ENCODE data around the gene NUMB.

NUMB gene

GRCh38 chr14:73311708-73312030 lies 146.7 kb downstream of the NUMB start:
- TF ChIP-seq POLR2AphosphoS5 (IDR thresholded peaks at IDR 0.05; ENCODE audit: low read depth, low read length) (no peak), TAF1 (IDR thresholded peaks at IDR 0.05; ENCODE audit: borderline replicate concordance, insufficient read depth, low read length) (no peak), FOXP2 (optimal IDR thresholded peaks at IDR 0.05; ENCODE audit: borderline replicate concordance, extremely low read depth, extremely low read length, insufficient read depth) (no peak), REST (IDR thresholded peaks at IDR 0.05; ENCODE audit: insufficient read depth in 1 of 2, low read depth in 2 of 2, low read length in 2 of 2) (no peak), SIN3A (IDR thresholded peaks at IDR 0.05; ENCODE audit: borderline replicate concordance, insufficient read depth, low read length) (no peak)

GRCh38 chr14:73307261-73307660 lies 151.1 kb downstream of the NUMB start:
- TF ChIP-seq POLR2AphosphoS5 (IDR thresholded peaks at IDR 0.05; ENCODE audit: low read depth, low read length) (no peak), FOXP2 (optimal IDR thresholded peaks at IDR 0.05; ENCODE audit: borderline replicate concordance, extremely low read depth, extremely low read length, insufficient read depth) (no peak), TAF1 (IDR thresholded peaks at IDR 0.05; ENCODE audit: borderline replicate concordance, insufficient read depth, low read length) (no peak)

GRCh38 chr14:73305499-73305898 lies 152.8 kb downstream of the NUMB start:
- TF ChIP-seq TAF1 (IDR thresholded peaks at IDR 0.05; ENCODE audit: borderline replicate concordance, insufficient read depth, low read length) (no peak), FOXP2 (optimal IDR thresholded peaks at IDR 0.05; ENCODE audit: borderline replicate concordance, extremely low read depth, extremely low read length, insufficient read depth) (no peak), SIN3A (IDR thresholded peaks at IDR 0.05; ENCODE audit: borderline replicate concordance, insufficient read depth, low read length) (no peak), POLR2AphosphoS5 (IDR thresholded peaks at IDR 0.05; ENCODE audit: low read depth, low read length) (no peak)

GRCh38 chr14:73295198-73295796 lies 163.0 kb downstream of the NUMB start:
- TF ChIP-seq REST (IDR thresholded peaks at IDR 0.05; ENCODE audit: insufficient read depth in 1 of 2, low read depth in 2 of 2, low read length in 2 of 2) = no peak
- no peak for TF ChIP-seq POLR2AphosphoS5 (IDR thresholded peaks at IDR 0.05; ENCODE audit: low read depth, low read length)
- TF ChIP-seq FOXP2 (optimal IDR thresholded peaks at IDR 0.05; ENCODE audit: borderline replicate concordance, extremely low read depth, extremely low read length, insufficient read depth) = no peak
- no peak for TF ChIP-seq SIN3A (IDR thresholded peaks at IDR 0.05; ENCODE audit: borderline replicate concordance, insufficient read depth, low read length)
- TF ChIP-seq TAF1 (IDR thresholded peaks at IDR 0.05; ENCODE audit: borderline replicate concordance, insufficient read depth, low read length) = no peak

GRCh38 chr14:73293782-73294781 lies 164.3 kb downstream of the NUMB start:
- TF ChIP-seq TAF1 (IDR thresholded peaks at IDR 0.05; ENCODE audit: borderline replicate concordance, insufficient read depth, low read length) (no peak), SIN3A (IDR thresholded peaks at IDR 0.05; ENCODE audit: borderline replicate concordance, insufficient read depth, low read length) (no peak), POLR2AphosphoS5 (IDR thresholded peaks at IDR 0.05; ENCODE audit: low read depth, low read length) (no peak), FOXP2 (optimal IDR thresholded peaks at IDR 0.05; ENCODE audit: borderline replicate concordance, extremely low read depth, extremely low read length, insufficient read depth) (no peak), REST (IDR thresholded peaks at IDR 0.05; ENCODE audit: insufficient read depth in 1 of 2, low read depth in 2 of 2, low read length in 2 of 2) (no peak)

All from PFSK-1 (cell line).